Neuronal stem cell (in vitro differentiated cells): ENCODE results near the gene CHST2.

Experiments
- DNase-seq: peaks from one replicate; pipeline ENCODE4 v3.0.0-alpha.2; 2013; ENCODE audit warnings: low spot score
- H2AFZ ChIP-seq: one replicate; pipeline ENCODE4 v1.6.1; 2013; ENCODE audit warnings: mild to moderate bottlenecking, low read length, inconsistent platforms
- H2AK5ac ChIP-seq: 2 replicates; pipeline ENCODE4 v1.6.1; 2013; ENCODE audit warnings: low read depth, mild to moderate bottlenecking, inconsistent platforms, low read length, moderate library complexity, mixed read lengths
- H2BK120ac ChIP-seq: 2 replicates; pipeline ENCODE4 v1.6.1; 2013; ENCODE audit warnings: low read depth, mild to moderate bottlenecking, inconsistent platforms, low read length, moderate library complexity, mixed read lengths
- H2BK12ac ChIP-seq: one replicate; pipeline ENCODE4 v1.6.1; 2013; ENCODE audit warnings: low read length, inconsistent platforms
- H2BK15ac ChIP-seq: 2 replicates; pipeline ENCODE4 v1.6.1; 2013; ENCODE audit warnings: mild to moderate bottlenecking, low read length, inconsistent platforms, mixed read lengths
- H2BK5ac ChIP-seq: one replicate; pipeline ENCODE4 v1.6.1; 2013; ENCODE audit warnings: inconsistent platforms, mild to moderate bottlenecking, low read length, moderate library complexity
- H3K14ac ChIP-seq: one replicate; pipeline ENCODE4 v1.6.1; 2013; ENCODE audit warnings: low read length, inconsistent platforms
- H3K18ac ChIP-seq: 2 replicates; pipeline ENCODE4 v1.6.1; 2013; ENCODE audit warnings: low read length, inconsistent platforms
- H3K23ac ChIP-seq: 2 replicates; pipeline ENCODE4 v1.6.1; 2013; ENCODE audit warnings: low read depth, mild to moderate bottlenecking, mixed read lengths, low read length, inconsistent platforms; ENCODE audit not compliant: poor library complexity
- H3K27ac ChIP-seq: replicated peaks from 3 replicates; pipeline ENCODE4 v1.5.1; 2013; ENCODE audit warnings: low read length, inconsistent platforms
- H3K27me3 ChIP-seq, 3 experiments: 2 replicates each; pipeline ENCODE4 v1.6.1; 2013; ENCODE audit warnings: low read length in 3 of 3, mild to moderate bottlenecking in 2 of 3, inconsistent platforms in 1 of 3, low read depth in 1 of 3, mixed read lengths in 1 of 3, moderate library complexity in 1 of 3; ENCODE audit not compliant: control insufficient read depth in 3 of 3, insufficient read depth in 3 of 3
- H3K36me3 ChIP-seq, 2 donors: replicated peaks in 1 of 2; 2 replicates each; pipeline ENCODE4 v1.6.1; 2013; ENCODE audit warnings: low read length in 2 of 2; ENCODE audit not compliant: control insufficient read depth in 2 of 2, insufficient read depth in 2 of 2
- H3K4ac ChIP-seq: 2 replicates; pipeline ENCODE4 v1.6.1; 2013; ENCODE audit warnings: inconsistent platforms, mild to moderate bottlenecking, low read length, moderate library complexity
- H3K4me1 ChIP-seq, 2 donors: 1 replicate in 1 of 2; 2 replicates in 1 of 2; pipeline ENCODE4 v1.6.1; 2013; ENCODE audit warnings: low read length in 2 of 2, low read depth in 1 of 2; ENCODE audit not compliant: control insufficient read depth in 2 of 2, insufficient read depth in 1 of 2
- H3K4me2 ChIP-seq: one replicate; pipeline ENCODE4 v1.6.1; 2013; ENCODE audit warnings: mild to moderate bottlenecking, low read length, inconsistent platforms; ENCODE audit not compliant: insufficient read depth, poor library complexity, severe bottlenecking
- H3K4me3 ChIP-seq, 2 donors: 2 replicates each; pipeline ENCODE4 v1.5.1; 2013; ENCODE audit warnings: low read length in 2 of 2, mild to moderate bottlenecking in 2 of 2, inconsistent platforms in 1 of 2, moderate library complexity in 1 of 2
- H3K79me1 ChIP-seq: one replicate; pipeline ENCODE4 v1.6.1; 2013; ENCODE audit warnings: low read depth, mild to moderate bottlenecking, inconsistent platforms, low read length, moderate library complexity
- H3K9ac ChIP-seq: one replicate; pipeline ENCODE4 v1.6.1; 2013; ENCODE audit warnings: mild to moderate bottlenecking, low read depth, low read length, inconsistent platforms; ENCODE audit not compliant: poor library complexity
- H3K9me3 ChIP-seq, 2 donors: replicated peaks in 1 of 2; 2 replicates each; pipeline versions ENCODE3 to v1.6.1; 2013; ENCODE audit warnings: low read length in 2 of 2, mild to moderate bottlenecking in 2 of 2, inconsistent platforms in 1 of 2, low read depth in 1 of 2, mixed read lengths in 1 of 2, moderate library complexity in 1 of 2; ENCODE audit not compliant: control insufficient read depth in 2 of 2, insufficient read depth in 1 of 2
- H4K8ac ChIP-seq: one replicate; pipeline ENCODE4 v1.6.1; 2013; ENCODE audit warnings: low read depth, mild to moderate bottlenecking, inconsistent platforms, low read length, moderate library complexity
- H4K91ac ChIP-seq: one replicate; pipeline ENCODE4 v1.6.1; 2013; ENCODE audit warnings: low read length, low read depth, mild to moderate bottlenecking, inconsistent platforms; ENCODE audit not compliant: poor library complexity
- WGBS, 2 donors: extraction: QIAGEN DNeasy Blood & Tissue Kit; methylation state at CpG; one replicate each; pipeline ENCODE4 v1.1.7; 2013; ENCODE audit warnings: missing lambda C conversion rate in 2 of 2, mixed read lengths in 1 of 2; ENCODE audit not compliant: insufficient read length in 2 of 2, insufficient replicate concordance in 1 of 2; ENCODE audit errors: extremely low coverage in 2 of 2; 5-methylcytosine and 5-hydroxymethylcytosine counted together

CHST2 gene

DNA sequence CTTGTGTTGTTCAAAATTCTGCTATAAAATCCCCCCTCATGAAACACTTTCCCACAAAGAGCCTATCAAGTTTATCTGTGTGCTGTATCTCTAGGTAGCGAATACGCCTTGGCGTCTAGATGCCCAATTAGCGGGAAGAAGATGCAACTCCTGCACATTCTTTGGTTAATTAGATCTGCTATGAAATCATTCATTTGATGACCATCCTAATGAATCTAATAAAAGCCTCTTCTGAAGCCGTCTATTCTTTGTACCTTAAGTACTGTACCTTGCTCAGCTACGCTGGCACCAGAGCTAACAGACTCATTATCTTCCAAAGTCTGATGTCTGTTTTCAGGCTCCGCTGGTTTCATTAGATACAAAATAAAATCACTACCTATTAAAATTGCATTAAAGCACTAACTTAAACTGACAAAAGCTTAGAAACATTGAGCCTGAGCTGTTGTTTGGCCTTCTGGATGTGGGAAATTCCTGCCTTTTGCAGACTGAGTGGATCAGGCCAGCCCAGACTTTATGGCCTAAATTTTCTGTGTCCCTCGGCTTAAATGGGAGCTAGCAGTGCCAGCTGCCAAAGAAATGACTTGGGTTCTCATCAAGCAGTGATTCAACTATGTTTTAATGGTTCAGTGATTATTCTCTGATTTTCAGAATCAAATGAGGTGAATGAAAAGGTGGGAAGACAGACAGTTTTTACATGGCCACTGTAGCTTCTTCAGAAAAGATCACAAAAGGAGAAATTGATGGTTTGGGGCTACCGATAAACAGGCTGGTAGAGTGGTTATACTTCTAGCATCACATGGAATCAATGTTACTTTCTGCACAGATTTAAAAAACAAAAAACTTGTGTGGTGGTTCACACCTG lies 28.4 kb upstream of the CHST2 start:
- H2AK5ac ChIP-seq = no peak overlapping the region
- no peak overlapping the region for H2BK15ac ChIP-seq
- H3K27ac ChIP-seq = no peak overlapping the region
- no peak overlapping the region for H3K4me3 ChIP-seq
- H3K18ac ChIP-seq = no peak overlapping the region
- H3K36me3 ChIP-seq = no peaks in the 10 kb centered on the region
- no peak overlapping the region for H4K91ac ChIP-seq
- H3K27me3 ChIP-seq = peaks cover 0 to 11% (median 0%) of the 10 kb centered on the region in 3 experiments
- WGBS, 2 donors = no CpG with 5 or more reads among the region's 9 CpGs
- no peak overlapping the region for H3K4me2 ChIP-seq
- peaks cover 0 to 2% of the 10 kb centered on the region in 2 donors for H3K4me1 ChIP-seq
- peaks cover 2 to 12% of the 10 kb centered on the region in 2 donors for H3K9me3 ChIP-seq
- H3K9ac ChIP-seq = no peak overlapping the region
- H2AFZ ChIP-seq = peak overlapping the region; percentile 1
- H3K14ac ChIP-seq = no peak overlapping the region
- no peak overlapping the region for H2BK120ac ChIP-seq
- no peak overlapping the region for H2BK12ac ChIP-seq
- no peak overlapping the region for H2BK5ac ChIP-seq
- no peak overlapping the region for H4K8ac ChIP-seq
- no peak for DNase-seq
- H3K4ac ChIP-seq = no peak overlapping the region
- no peaks in the 10 kb centered on the region for H3K79me1 ChIP-seq
- no peak overlapping the region for H3K23ac ChIP-seq

DNA sequence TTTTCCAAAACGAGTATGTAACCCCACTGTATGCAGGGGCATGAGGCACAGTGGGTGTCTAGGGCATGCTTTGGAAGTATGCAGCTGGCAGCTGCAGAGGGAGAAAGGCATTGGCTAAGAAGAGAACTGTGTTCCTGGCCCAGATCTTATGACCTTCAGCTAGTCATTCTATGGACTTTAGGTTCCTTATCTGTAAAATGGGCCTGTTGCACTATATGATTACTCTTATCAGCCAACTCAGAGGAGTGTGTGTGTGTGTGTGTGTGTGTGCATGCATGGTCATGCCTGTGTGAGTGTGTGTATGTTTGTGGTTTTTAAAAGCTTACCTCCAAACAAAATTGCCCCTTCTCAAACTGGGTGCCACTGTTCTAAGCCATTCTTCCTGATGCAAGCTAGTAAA lies 27.4 kb upstream of the CHST2 start:
- Histone ChIP-seq H2BK120ac (no peak overlapping the region), H3K4ac (no peak overlapping the region), H3K9ac (no peak overlapping the region), H3K4me1 (peaks cover 0 to 2% of the 10 kb centered on the region in 2 donors), H3K36me3 (no peaks in the 10 kb centered on the region), H2BK15ac (no peak overlapping the region), H2BK5ac (no peak overlapping the region), H2BK12ac (no peak overlapping the region), H3K27ac (no peak overlapping the region), H2AK5ac (no peak overlapping the region), H3K18ac (no peak overlapping the region), H3K4me3 (no peak overlapping the region), H3K79me1 (no peaks in the 10 kb centered on the region), H2AFZ (no peak overlapping the region), H3K23ac (no peak overlapping the region), H3K27me3 (peaks cover 0 to 11% (median 0%) of the 10 kb centered on the region in 3 experiments), H4K8ac (no peak overlapping the region), H3K9me3 (peaks cover 4 to 15% of the 10 kb centered on the region in 2 donors), H3K14ac (no peak overlapping the region), H3K4me2 (no peak overlapping the region), H4K91ac (no peak overlapping the region)
- WGBS, 2 donors = no CpG with 5 or more reads among the region's 1 CpG
- no peak for DNase-seq

DNA sequence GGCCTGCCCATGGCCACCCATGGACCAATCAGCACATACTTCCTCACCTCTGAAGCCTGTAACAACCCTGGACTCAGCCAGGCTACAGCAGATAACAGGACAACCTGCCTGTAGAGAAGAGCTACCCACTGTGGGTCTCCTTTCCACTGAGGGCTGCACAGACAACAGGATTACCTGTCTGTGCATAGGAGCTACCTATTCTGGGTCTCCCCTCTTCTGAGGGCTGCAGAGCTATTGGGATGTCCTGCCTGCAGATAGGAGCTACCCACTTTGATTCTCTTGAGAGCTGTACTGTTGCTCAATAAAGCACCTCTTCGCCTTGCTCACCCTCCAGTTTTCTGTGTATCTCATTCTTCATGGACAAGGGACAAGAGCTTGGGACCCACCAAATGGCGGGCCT lies 23.8 kb upstream of the CHST2 start:
- Histone ChIP-seq H2AFZ (no peak overlapping the region), H3K14ac (no peak overlapping the region), H3K4ac (no peak overlapping the region), H2BK120ac (no peak overlapping the region), H3K36me3 (no peaks in the 10 kb centered on the region), H4K8ac (no peak overlapping the region), H3K4me1 (peaks cover 0 to 2% of the 10 kb centered on the region in 2 donors), H4K91ac (no peak overlapping the region), H2BK5ac (peak overlapping the region; percentile 17), H3K23ac (no peak overlapping the region), H3K27ac (no peak overlapping the region), H3K4me2 (no peak overlapping the region), H3K27me3 (peaks cover 0 to 9% (median 0%) of the 10 kb centered on the region in 3 experiments), H3K18ac (no peak overlapping the region), H2AK5ac (no peak overlapping the region), H2BK15ac (no peak overlapping the region), H3K4me3 (no peak overlapping the region), H2BK12ac (no peak overlapping the region), H3K9ac (no peak overlapping the region), H3K79me1 (no peaks in the 10 kb centered on the region), H3K9me3 (peaks cover 4 to 18% of the 10 kb centered on the region in 2 donors)
- DNase-seq = no peak
- WGBS, 2 donors = no CpG with 5 or more reads among the region's 2 CpGs

DNA sequence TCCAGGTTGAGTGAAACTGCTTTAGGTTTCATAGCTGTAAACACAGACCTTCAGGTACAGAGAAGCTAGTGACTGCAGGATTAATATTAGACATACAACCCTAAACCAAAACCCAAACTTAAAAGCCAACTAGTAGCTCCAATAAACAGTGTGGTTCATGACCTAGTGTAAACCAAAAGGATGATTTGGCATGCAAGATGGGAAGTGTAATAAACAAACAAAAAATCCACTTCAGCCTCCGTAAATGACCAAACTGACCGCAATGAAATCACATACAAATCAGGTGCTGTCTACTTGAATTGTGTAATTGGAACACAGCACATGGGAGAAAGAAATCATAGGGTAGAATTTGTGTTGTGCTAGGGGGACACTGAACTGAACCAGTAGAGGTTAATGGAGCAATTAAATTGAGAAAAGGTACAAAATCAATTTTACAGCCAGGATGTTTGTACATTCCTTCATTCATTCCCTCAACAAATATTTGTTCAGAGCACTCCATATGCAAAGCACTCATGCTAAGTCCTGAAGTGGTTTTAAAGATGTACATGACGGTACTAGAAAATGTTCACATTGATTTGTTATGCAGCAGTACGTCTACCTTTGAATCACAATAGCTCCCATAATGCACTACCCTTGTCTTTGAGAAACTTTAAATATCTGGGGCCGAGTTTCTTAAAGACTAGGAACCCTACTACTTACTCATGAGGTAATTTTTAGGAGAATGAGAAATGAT lies 21.4 kb upstream of the CHST2 start:
- Histone ChIP-seq H3K14ac (no peak overlapping the region), H3K23ac (no peak overlapping the region), H3K9ac (no peak overlapping the region), H4K91ac (no peak overlapping the region), H3K4me2 (no peak overlapping the region), H2AFZ (no peak overlapping the region), H3K18ac (no peak overlapping the region), H2BK15ac (no peak overlapping the region), H3K4me3 (no peak overlapping the region), H3K36me3 (no peaks in the 10 kb centered on the region), H3K4ac (no peak overlapping the region), H2BK5ac (no peak overlapping the region), H2BK12ac (no peak overlapping the region), H3K27ac (no peak overlapping the region), H3K27me3 (no peaks in the 10 kb centered on the region), H3K4me1 (peaks cover 0 to 2% of the 10 kb centered on the region in 2 donors), H4K8ac (no peak overlapping the region), H2BK120ac (no peak overlapping the region), H3K79me1 (no peaks in the 10 kb centered on the region), H3K9me3 (peaks cover 4 to 18% of the 10 kb centered on the region in 2 donors), H2AK5ac (no peak overlapping the region)
- no peak for DNase-seq
- no CpG with 5 or more reads among the region's 5 CpGs for WGBS, 2 donors
